Thyroid gland (tissue), 4 donors: Measurements from ENCODE around the gene APBB2. TPM values are rescaled to one million over a fixed set of nuclear protein-coding genes. Genes with fewer than 3 reads are reported as not detected.

Source experiments
- DNase-seq, 2 donors: peaks; one replicate each; pipeline ENCODE4 v3.0.0-alpha.2; 2019
- H3K27ac ChIP-seq, 3 donors: fragments of 200-600 bp; sonication (generic); 1 replicate in 2 of 3; 2 replicates in 1 of 3; pipeline ENCODE4 v1.5.1; 2016 to 2019; ENCODE audit warnings: mild to moderate bottlenecking in 1 of 3, moderate library complexity in 1 of 3
- H3K27me3 ChIP-seq: fragments of 200-600 bp; sonication (generic); one replicate; pipeline ENCODE4 v1.5.1; 2019
- H3K36me3 ChIP-seq, 2 donors: fragments of 200-600 bp; sonication (generic); one replicate each; pipeline ENCODE4 v1.5.1; 2016 to 2019
- H3K4me1 ChIP-seq, 2 donors: fragments of 200-600 bp; sonication (generic); one replicate each; pipeline ENCODE4 v1.5.1; 2017 to 2019
- H3K4me3 ChIP-seq, 3 donors: fragments of 200-600 bp; sonication (generic); replicated peaks in 1 of 3; 1 replicate in 2 of 3; 2 replicates in 1 of 3; pipeline ENCODE4 v1.5.1; 2016; ENCODE audit warnings: mild to moderate bottlenecking in 1 of 3
- H3K9me3 ChIP-seq: fragments of 200-600 bp; sonication (generic); one replicate; pipeline ENCODE4 v1.5.1; 2017
- POLR2A ChIP-seq, 2 donors: fragments of 450-650 bp; IDR thresholded peaks; one replicate each; pipeline ENCODE4 v1.6.1; 2017; ENCODE audit warnings: antibody characterized with exemption in 2 of 2, mild to moderate bottlenecking in 2 of 2, moderate library complexity in 1 of 2
- WGBS, 2 donors: methylation state at CpG; one replicate each; pipeline ENCODE4 v1.1.5; 2017; 5-methylcytosine and 5-hydroxymethylcytosine counted together
- intact Hi-C: fragments of 100-400 bp; cut with DNase I; formaldehyde crosslinking; loops from one replicate; pipeline ENCODE4 v1.15.1; 2023
- total RNA-seq, 4 donors: library from RNA; depleted of rRNA; stranded (reverse); fragments of >200 nt; gene quantifications; one replicate each; pipeline ENCODE4 v1.2.3, GENCODE V29; 2016
- TF ChIP-seq, protein P1 (sequence below), 6 experiments: fragments of 200-600 bp in 3 of 6; fragments of 450-650 bp in 3 of 6; sonication (generic) in 3 of 6; IDR thresholded peaks; one replicate each; pipeline ENCODE4 v1.5.1; 2016 to 2019; ENCODE audit warnings: antibody characterized with exemption in 6 of 6, mild to moderate bottlenecking in 2 of 6, inconsistent platforms in 1 of 6, moderate library complexity in 1 of 6

The APBB2 gene
- total RNA-seq, 4 donors from 2014 or later: 174 to 253 (median 199) TPM

DNA sequence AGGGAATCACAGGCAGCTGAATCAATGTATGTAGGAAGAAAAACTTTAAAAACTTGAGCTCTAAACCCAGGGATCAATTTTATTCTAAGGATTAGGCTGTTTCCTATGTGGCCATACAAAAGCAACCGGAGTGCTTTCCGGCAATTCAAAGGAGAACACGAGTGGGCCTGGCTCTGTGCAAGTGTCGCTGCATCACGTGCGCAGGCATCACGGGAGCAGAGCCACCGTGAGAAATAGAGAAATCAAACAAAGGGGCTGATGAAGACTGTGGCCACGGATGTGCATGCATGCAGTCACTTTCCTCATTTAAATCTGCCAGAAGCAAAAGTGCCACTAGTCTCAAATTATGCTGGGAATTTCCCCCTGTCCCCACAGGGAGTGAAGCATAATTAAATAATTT, 267.7 kb downstream of the APBB2 start:
- Histone ChIP-seq H3K27ac (no peak overlapping the region), H3K36me3 (peaks cover 0 to 5% of the 10 kb centered on the region in 2 donors), H3K4me1 (peaks cover 6 to 14% of the 10 kb centered on the region in 2 donors), H3K9me3 (no peaks in the 10 kb centered on the region), H3K27me3 (no peaks in the 10 kb centered on the region), H3K4me3 (no peak overlapping the region)
- DNase-seq: no peak
- no peak for TF ChIP-seq POLR2A (IDR thresholded peaks at IDR 0.05)
- TF ChIP-seq, protein P1, sequence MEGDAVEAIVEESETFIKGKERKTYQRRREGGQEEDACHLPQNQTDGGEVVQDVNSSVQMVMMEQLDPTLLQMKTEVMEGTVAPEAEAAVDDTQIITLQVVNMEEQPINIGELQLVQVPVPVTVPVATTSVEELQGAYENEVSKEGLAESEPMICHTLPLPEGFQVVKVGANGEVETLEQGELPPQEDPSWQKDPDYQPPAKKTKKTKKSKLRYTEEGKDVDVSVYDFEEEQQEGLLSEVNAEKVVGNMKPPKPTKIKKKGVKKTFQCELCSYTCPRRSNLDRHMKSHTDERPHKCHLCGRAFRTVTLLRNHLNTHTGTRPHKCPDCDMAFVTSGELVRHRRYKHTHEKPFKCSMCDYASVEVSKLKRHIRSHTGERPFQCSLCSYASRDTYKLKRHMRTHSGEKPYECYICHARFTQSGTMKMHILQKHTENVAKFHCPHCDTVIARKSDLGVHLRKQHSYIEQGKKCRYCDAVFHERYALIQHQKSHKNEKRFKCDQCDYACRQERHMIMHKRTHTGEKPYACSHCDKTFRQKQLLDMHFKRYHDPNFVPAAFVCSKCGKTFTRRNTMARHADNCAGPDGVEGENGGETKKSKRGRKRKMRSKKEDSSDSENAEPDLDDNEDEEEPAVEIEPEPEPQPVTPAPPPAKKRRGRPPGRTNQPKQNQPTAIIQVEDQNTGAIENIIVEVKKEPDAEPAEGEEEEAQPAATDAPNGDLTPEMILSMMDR (IDR thresholded peaks at IDR 0.05): no peak
- 86 to 92% methylated on average over 9 of the region's 9 CpGs for WGBS, 2 donors
- intact Hi-C loops: no loop called here

DNA sequence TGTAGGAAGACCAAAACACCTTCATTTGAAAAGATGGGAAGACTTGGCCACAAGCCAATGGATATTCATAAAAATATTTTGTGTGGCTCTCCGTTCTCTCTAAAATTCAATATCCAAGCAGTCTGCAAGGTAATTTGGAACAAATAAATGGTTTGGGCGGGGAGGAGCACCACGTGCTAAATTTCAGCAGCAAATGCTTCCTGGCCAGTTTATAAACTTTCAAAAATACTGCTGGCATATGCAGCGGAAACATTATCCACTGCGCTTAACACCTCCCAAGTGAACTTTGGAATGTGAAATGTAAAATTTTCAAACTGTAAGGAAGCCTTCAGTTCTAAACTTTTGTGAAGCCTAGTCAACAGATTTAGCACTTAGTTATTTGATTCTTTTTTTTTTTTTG, 273.6 kb downstream of the APBB2 start:
- intact Hi-C loops: no loop called here
- no peak for TF ChIP-seq POLR2A (IDR thresholded peaks at IDR 0.05)
- TF ChIP-seq, protein P1 (IDR thresholded peaks at IDR 0.05): no peak
- H3K36me3 ChIP-seq: peaks cover 0 to 5% of the 10 kb centered on the region in 2 donors
- no peak for DNase-seq
- 69 to 82% methylated on average over 5 of the region's 5 CpGs for WGBS, 2 donors
- no peaks in the 10 kb centered on the region for H3K9me3 ChIP-seq
- H3K27me3 ChIP-seq: no peaks in the 10 kb centered on the region
- H3K4me1 ChIP-seq: peaks cover 38 to 42% of the 10 kb centered on the region in 2 donors
- H3K27ac ChIP-seq: peak overlapping the region in 2 of 3 donors; percentile 19 to 30
- no peak overlapping the region for H3K4me3 ChIP-seq

DNA sequence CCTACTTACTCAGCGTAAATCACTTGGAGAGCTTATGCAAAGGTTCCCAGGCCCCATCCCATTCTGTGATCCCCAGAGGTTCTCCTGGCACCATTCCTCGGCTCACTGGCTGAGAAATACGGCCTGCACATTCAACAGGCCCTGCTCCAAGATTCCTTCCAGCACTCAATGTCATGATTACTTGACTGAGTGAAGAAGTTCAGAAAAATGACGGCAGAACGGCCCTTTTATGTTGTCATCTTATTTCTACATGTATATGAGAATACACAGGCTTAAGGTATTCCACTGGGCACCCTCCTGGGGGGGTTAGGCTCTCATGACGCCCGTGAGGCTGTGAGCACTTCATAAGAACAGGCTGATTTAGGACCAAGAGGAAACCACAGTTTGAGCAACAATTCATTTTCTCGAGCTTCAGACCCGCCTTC, 274.0 kb downstream of the APBB2 start:
- 32 to 47% methylated on average over 9 of the region's 9 CpGs for WGBS, 2 donors
- DNase-seq: peak; percentile 44 to 55
- no peaks in the 10 kb centered on the region for H3K27me3 ChIP-seq
- H3K36me3 ChIP-seq: peaks cover 0 to 5% of the 10 kb centered on the region in 2 donors
- H3K9me3 ChIP-seq: no peaks in the 10 kb centered on the region
- no peak for TF ChIP-seq POLR2A (IDR thresholded peaks at IDR 0.05)
- TF ChIP-seq, protein P1 (IDR thresholded peaks at IDR 0.05): no peak
- peaks cover 38 to 42% of the 10 kb centered on the region in 2 donors for H3K4me1 ChIP-seq
- H3K27ac ChIP-seq: peak overlapping the region in 2 of 3 donors; percentile 19 to 30
- intact Hi-C loops: no loop called here
- no peak overlapping the region for H3K4me3 ChIP-seq

DNA sequence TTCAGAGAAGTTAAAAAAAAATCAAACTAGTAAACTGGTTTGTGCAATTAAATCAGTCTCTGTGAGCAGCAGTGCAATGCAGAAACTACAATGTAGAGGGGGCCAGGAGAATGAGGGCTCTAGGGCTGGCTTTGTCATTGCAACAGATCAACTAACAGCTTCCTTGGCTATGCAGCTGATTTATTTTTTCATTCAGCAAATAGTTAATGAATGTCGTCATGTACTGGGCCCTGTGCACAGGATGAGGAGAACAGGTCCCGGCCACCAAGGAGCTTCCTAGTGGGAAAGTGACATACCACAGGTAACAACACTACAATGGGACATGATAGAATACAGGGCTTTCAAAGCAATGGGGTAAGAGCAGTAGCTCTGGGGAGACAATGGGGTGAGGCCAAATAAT, 274.5 kb downstream of the APBB2 start:
- 69 to 80% methylated on average over 2 of the region's 2 CpGs for WGBS, 2 donors
- TF ChIP-seq POLR2A (IDR thresholded peaks at IDR 0.05): no peak
- TF ChIP-seq, protein P1 (IDR thresholded peaks at IDR 0.05): no peak
- H3K27ac ChIP-seq: peak overlapping the region in 1 of 3 donors; percentile 30
- intact Hi-C loops: no loop called here
- H3K4me3 ChIP-seq: no peak overlapping the region
- no peaks in the 10 kb centered on the region for H3K27me3 ChIP-seq
- no peaks in the 10 kb centered on the region for H3K9me3 ChIP-seq
- peaks cover under 1 to 5% of the 10 kb centered on the region in 2 donors for H3K36me3 ChIP-seq
- DNase-seq: no peak
- H3K4me1 ChIP-seq: peaks cover 38 to 42% of the 10 kb centered on the region in 2 donors

DNA sequence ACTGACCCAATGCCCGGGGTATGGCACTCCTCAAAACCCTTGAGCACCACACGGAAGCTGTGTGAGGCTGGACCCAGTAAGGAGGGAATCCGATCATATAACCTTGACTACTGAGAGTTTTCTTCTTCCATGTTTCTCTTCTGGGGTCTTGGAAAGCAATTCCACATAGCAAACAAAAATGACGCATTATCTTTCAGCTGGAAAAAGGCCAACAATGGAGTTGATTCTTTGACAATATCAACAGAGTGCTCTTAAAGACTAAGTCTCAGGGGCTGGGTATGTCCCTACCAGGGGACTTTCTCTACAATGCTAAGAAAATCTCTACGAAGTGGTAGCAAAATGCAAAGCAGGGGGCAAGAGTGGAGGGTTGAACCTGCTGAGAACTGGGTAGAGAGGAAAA, 276.0 kb downstream of the APBB2 start:
- peak overlapping the region in 1 of 3 donors; percentile 43 for H3K27ac ChIP-seq
- 64 to 74% methylated on average over 5 of the region's 5 CpGs for WGBS, 2 donors
- intact Hi-C loops: no loop called here
- no peaks in the 10 kb centered on the region for H3K9me3 ChIP-seq
- no peak for TF ChIP-seq POLR2A (IDR thresholded peaks at IDR 0.05)
- TF ChIP-seq, protein P1 (IDR thresholded peaks at IDR 0.05): no peak
- peaks cover 38 to 42% of the 10 kb centered on the region in 2 donors for H3K4me1 ChIP-seq
- H3K36me3 ChIP-seq: peaks cover 6 to 16% of the 10 kb centered on the region in 2 donors
- H3K27me3 ChIP-seq: no peaks in the 10 kb centered on the region
- DNase-seq: no peak
- H3K4me3 ChIP-seq: no peak overlapping the region
